ENCODE measurements around the gene SNX1.

- TF ChIP-seq GATA2 (IDR thresholded peaks at IDR 0.05; ENCODE audit: low read depth, low read length): no peak
- TF ChIP-seq GATA3 (IDR thresholded peaks at IDR 0.05; ENCODE audit: low read depth, low read length): no peak
These were observed 17.1 kb downstream of the SNX1 start for GRCh38 chr15:64112904-64113303.
